Amniotic epithelial cell (primary cell): ENCODE results near the gene DENND1B.
"Not testable (repeated sequence)": the region's sequence is repeated elsewhere in the genome, so short reads cannot be mapped to it uniquely, and the experiment has no call there.

Experiments
- DNase-seq: peaks from one replicate; pipeline ENCODE4 v3.0.0-alpha.2; 2010; ENCODE audit warnings: low read depth

Gene DENND1B

DNA sequence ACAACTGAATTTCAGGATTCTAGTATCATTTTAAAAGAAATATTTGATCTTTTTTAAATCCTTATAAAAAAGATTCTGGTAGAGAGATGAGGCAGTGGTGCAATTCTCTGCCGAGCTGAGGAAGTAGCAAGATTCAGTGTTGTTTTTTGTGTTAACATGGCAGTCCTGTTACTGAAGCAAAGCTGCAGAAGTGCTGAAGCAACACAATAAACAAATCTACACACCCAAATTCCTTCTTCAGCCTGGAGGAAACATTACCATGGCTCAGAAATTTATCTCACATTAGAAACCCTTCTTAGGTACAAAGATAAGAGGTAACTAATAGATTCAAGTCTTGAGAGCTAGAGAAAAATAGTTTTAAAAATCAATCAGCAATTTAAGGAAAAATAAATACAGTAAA is 216.0 kb downstream of the DENND1B start:
- peak; percentile 21 for DNase-seq

DNA sequence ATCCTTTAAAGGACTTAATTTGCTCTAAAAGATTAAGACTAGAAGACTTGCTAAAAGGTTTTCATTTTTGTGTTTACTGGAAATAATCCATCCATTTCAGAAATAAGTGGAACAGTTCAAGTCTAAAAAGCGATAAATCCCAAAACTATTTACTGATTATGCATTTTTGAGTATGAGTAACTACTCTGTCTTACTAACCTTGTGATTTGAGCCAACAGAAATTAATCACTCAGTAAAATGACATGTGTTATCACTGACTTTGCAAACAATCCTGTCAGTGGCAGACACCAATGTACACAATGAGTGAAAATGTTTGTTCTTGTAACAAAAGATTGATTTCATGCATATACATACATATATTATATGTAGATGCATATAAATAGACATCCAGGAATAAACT is 218.0 kb downstream of the DENND1B start:
- DNase-seq = peak; percentile 70

DNA sequence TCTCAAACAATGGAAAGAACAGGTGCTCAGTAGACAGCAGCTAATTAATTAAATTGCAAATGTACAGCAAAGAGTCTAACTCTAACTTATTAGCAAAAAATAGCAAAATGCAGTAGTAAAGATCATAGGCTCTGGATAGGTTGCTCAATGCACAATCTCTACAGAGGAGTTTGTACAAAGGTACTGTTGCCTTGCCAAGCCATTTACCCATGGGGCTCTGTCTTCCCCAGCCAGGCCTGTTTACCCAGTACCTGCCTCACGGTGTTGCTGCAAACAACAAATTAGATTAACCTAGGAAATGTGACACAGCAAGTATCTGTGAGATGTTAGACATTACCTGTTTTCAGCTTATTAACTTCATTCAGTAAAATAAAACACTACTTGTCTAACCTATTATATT is 222.0 kb downstream of the DENND1B start:
- DNase-seq = no peak

DNA sequence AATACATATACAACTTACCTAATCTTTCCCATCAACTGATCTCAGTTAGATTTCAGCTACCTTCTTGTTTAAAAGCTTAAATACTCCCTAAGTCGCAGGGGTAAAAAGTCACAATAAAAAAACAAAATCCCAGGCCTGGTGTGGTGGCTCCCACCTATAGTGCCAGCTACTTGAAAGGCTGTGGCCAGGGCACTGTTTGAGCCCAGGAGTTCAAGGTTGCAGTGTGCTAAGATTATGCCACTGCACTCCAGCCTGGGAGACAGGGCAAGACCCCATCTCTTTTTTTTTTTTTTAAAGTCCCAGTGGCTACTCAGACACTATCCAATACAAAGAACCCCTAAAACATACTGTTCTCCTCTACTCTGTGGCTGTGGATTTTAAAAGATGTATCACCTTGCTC is 228.3 kb downstream of the DENND1B start:
- DNase-seq = no peak

DNA sequence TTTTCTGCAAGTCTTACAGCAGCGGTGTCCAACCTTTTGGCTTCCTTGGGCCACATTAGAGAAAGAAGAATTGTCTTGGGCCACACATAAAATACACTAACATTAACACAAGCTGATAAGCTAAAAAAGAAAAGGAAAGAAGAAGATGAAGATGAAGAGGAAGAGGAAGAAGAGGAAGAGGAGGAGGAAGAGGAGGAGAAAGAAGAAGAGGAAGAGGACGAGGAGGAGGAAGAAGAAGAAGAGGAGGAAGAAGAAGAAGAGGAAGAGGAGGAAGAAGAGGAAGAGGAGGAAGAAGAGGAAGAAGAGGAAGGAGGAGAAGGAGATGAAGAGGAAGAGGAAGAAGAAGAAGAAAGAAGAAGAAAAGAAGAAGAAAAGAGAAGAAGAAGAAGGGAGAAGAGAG is 230.7 kb downstream of the DENND1B start:
- no peak for DNase-seq

DNA sequence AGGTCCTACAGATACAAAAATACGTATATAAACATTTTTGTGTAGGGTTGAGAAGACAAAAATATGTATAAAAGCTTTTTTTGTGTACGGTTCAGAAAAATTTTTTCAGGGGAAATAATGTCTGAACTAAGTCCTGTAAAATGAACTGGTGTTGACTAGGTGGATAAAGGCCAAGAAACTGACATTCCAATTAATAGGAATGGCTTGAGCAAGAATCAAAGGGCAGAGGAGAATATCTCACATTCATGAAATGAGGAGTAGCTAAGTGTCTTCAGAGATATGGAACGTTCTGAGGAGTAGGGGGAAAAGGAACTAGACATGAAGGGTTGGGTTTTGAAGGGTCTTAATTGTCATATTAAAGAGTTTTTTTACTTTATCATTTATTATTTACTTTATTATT is 231.2 kb downstream of the DENND1B start:
- DNase-seq = no peak

DNA sequence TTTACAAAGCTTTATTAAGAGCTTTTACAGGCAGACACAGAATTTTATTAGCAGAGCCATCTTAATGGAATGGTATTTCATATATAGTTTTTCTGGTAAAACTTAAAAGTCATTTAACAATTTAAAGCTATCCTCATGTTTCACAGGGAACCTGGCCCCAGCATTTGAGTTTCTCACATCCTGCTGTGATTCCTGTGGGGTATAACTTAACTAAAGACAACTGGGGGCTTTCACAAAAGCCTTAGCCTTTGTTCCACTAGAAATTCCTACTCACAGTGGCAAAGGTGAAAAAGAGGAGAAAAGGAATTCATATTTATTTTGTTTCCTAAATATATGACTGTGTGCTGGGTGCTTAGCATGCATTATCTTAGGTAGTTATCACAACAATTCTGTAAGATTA is 233.9 kb downstream of the DENND1B start:
- DNase-seq = no peak

DNA sequence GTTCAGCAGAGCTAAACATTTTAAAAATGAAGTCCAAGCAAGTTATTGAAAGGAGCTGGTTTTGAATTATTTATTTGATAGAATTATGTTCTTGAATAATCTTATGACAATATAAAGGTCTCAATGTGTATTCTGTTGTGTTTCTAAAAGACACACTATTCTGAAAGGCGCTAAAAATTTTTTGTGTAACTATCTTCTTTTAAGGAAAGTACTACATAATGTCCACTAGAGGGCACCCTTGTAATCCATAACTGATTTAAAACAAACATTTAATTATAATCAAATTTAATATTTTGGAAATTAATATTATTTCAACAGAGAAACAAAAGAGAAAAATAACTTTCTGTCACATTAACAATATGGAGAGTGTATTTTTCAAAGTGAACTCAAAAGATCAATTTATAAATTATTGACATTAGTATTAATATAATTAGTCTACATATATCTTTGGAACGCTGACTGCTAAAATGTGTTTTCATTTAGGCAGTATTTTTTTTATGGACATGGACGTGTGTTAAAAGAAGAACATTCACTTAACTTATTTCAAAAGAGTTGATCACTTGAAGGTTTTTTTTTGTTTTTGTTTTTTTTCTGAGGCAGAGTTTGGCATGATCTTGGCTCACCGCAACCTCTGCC is 248.4 kb downstream of the DENND1B start:
- peak; percentile 29 for DNase-seq

DNA sequence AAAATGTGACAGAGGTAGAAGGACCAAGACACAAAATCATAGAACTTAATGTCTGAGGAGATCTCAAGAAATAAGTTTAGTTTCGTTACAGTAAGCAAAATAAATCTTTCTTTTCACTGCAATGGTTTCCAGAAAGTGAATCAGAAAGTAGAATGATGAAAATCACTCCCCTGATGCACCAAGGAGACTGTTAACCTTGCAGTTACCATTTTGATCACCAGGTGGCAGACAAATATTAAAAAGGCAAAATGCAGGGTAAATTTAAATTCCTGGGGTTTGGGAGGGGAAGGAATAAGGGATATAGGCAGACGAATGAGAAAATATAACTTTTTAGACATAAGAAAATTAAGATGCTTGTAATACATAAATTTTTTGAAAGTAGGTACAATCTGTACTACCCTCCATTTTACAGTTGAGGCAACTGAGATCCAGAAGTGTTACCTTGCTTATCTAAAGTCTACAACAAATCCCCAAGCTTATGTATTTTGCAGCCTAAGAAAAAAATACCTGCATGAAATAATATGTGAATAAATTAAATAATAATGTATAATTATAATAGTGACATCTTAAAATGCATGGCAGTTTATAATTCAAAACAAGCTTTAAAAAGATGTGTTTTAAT is 254.1 kb downstream of the DENND1B start:
- peak; percentile 39 for DNase-seq

DNA sequence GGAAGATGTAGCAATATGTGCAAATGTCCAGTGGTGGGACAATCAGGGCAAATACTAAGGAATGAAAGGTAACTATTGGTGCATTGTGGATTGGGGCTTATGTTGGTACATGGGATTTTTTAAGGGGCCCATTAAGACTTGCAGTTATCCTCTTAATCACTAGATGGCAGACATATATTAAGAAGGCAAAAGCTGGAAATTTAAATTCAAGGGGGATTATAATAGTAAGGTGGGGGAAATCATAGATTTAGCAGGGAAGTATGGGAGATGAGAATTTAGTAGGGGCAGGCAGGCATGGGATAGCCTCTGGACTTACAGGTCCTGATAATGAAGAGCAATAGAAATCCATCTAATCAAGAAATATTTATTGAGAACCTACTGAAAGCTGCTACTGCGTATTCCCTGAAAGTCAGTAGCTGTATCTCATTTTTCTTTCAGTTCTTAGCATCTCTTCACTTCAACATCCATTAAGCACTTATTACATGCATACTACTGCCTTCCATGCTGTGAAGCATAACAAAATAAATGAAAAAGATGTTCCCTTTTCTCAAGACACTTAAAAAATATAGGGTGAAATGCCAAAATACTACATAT is 255.4 kb downstream of the DENND1B start:
- peak; percentile 13 for DNase-seq

DNA sequence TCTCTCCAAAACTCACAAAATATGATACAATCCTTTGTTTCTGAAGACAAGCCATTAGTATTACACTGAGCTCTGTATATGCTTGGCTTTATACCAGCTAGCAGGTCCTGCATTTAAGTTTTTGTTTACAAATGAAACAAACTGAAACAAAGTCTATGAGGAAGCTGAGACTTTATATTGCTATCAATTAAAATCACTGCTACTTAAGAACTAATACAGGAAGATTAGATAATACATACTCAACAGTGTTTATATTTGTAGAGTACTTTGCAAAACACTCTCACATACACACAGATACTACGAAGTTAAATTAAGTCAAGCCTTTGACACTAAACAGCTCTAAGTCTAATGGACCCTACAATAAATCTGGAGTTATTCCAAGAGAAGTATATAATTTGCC is 259.9 kb downstream of the DENND1B start:
- no peak for DNase-seq

DNA sequence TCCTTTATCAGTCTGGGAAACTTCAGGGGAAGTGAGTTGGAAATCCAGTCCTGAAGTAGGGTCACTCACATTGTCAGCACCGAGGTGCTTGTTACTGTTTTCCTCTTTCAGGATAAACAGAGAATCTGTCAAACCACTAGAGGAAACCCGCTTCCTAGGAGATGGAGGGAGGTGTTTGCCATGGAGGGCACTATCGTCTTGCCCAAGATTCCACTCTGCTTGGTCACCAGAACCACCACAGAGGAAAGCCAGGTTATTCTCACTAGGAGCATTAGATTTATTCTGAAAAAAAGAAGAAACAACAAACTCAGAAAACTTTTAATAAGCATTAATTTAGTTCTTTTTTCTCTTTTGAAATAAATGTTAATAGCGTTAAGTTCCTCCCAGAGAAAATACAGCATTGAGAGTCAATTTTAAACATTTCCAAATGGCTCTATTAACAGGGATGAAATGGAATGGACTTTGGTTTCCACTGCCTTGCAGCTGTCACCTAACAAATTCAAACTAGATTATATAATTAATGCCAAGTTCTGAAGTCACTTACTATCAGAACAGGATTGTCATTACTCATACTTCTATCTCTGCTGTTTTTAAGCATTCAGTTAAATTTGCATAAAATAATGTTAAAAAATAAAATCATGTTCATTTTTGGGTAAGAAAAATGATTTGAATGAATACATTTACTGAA is 264.4 kb downstream of the DENND1B start:
- DNase-seq = no peak

DNA sequence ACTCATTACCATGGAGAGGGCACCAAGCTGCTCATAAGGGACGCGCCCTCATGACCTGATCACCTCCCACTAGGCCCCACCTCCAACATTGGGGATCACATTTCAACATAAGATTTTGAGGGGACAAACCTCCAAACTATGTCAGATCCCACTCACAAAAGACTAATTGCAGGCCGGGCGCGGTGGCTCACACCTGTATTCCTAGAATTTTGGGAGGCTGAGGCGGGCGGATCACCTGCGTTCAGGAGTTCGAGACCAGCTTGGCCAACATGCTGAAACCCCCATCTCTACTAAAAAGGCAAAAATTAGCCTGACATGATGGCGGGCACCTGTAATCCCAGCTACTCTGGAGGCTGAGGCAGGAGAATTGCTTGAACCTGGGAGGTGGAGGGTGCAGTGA is 278.6 kb downstream of the DENND1B start:
- no peak for DNase-seq

DNA sequence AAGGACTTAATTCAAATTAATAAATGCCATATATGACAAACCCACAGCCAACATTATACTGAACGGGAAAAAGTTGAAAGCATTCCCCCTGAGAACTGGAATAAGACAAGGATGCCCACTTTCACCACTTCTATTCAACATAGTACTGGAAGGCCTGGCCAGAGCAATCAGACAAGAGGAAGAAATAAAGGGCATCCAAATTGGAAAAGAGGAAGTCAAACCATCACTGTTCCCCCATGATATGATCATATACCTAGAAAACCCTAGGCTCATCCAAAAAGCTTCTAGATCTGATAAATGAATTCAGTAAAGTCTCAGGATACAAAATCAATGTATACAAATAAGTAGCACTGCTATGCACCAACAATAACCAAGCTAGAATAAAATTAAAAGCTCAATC is 283.8 kb downstream of the DENND1B start:
- DNase-seq = not testable (repeated sequence)

DNA sequence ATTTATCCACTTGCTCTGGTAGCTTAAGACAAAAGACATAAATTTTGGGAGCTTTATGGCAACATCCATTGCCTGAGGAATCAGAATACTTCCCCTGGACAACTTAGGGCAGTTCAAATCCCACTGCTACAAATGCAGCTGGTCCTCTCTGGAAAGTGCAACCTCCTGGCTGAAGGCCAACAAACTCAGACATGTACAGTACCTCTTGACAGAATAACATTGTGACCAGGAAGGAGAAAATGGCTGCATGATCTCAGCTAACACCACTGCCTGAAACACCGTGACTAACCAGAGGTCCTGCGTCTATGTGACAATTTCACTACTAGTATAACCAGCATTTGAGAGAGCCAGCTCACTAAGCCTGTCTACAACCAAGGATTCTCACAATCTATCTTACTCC is 288.3 kb downstream of the DENND1B start:
- peak; percentile 5 for DNase-seq

DNA sequence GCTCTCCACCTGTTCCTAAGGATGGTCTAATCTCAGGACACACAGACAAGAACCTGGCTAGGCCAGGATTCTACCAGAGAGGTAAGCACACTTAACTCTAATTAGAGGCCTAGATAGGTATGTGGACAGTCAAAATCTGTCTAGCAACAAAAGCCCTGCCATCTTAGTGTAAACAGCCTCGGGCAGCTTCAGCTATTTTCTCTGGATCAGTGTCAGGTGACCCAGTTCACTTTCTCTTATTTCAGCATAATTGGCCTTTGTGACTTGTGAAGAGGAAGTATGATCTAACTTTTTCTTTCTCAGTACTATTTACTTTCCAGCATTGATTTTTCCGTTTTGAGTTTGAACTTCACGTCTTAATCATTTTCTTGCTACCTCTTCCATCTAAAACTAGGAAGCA is 289.5 kb downstream of the DENND1B start:
- no peak for DNase-seq

DNA sequence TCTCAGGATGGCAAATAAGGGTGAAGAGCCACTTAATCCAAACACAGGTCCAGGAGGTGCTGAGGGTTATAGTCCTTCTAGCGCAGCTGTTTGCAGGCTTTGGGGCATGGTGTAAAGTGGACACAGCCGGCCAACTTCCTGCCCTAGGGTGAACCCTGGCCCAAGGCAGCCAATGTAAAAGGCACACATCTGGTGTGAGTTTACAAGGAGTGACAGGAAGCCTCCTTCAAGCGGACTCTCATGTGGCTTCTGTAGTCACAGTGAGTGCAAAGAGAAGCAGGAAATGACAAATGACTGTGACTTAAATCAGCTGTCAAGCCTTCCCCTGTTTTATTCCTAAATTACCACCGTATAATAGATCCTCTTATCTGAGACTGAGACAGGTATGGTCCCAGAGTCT is 294.2 kb downstream of the DENND1B start:
- DNase-seq = no peak

DNA sequence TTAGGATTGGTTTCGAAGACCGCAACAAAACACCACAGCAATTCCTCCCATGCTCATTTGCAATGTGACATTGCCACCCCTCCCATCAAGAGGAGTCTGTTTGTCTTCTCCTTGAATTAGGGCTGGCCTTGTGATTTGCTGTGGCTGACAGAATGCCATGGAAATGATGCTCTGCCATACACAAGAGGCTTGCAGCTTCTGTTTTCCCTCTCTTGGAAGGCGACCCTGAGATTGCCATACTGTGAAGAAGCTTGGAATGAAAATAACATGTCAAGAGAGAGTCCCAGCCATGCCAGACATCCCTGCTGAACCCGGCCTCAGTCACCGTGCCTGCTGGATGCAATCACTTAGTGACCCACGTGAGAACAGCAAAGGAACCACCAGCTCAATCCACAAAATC is 294.8 kb downstream of the DENND1B start:
- no peak for DNase-seq

DNA sequence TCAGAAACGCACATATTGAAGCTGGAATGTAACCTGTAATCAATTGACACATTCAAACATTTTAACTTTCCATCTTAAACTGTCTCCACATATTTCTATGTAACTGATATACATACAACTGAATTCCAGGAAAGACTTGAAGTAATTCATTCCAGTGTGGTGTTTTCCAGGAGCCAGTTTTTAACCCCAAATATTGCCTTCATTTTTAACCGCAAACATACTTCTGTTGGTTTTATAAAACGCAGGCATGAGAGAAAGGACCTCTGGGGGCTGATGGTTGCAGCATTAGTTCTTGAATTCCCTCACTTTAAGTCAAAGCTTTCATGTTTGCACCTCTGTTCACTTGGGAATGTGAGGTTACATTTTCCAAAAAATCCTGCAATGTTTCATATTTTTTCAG is 303.1 kb downstream of the DENND1B start:
- no peak for DNase-seq

DNA sequence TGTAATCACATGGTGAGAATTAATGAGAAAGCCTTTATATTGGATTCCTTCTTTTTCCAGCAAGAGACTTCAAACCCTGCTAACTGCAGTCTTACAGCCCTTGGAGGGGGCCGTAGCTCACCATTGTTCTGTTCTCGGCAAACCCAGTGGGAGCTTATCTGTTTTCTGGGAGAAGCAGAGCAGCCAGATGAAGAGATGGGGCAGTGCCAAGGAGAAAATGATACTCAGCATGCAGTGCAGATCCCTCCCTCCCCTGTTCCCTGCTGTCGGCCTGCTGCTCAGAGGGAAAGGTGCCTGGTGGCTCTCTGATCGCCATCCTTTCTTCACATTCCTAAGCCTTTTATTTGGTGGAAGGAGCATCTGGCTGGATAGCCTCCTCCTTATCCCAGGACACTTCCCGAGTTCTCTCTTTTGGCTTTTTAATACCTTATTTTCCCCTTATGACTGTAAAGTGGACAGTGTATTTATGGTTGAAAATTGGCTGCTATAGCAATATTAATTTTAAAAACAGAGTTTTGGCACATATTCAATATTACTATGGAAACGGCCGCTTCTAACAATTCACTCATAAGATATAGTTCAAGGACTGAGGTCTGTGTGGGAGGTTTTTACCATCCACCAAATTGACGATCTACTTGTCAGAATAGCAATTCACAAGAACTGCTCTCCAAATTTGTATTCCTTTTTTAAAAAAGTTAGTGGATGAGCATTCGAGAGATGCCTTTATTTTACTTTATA is 303.9 kb downstream of the DENND1B start:
- DNase-seq = peak; percentile 2

DNA sequence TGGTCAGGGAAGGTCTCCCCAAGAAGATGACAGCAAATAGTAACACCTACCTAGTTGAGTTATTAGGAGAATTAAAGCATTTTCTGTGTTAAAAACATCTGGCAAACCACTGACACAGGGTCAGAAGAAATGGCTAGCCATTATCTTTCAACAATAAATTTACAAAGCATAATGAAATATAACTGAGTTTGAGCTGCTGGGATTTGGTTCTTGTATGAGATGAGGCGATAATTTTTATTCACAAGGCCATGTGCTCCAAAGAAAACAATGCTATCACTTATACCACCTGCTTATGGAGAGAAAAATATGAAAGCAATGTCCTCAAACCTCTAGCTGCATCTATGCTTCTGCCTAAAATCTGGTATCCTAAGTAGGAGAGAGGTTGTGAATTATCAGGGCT is 304.9 kb downstream of the DENND1B start:
- no peak for DNase-seq

DNA sequence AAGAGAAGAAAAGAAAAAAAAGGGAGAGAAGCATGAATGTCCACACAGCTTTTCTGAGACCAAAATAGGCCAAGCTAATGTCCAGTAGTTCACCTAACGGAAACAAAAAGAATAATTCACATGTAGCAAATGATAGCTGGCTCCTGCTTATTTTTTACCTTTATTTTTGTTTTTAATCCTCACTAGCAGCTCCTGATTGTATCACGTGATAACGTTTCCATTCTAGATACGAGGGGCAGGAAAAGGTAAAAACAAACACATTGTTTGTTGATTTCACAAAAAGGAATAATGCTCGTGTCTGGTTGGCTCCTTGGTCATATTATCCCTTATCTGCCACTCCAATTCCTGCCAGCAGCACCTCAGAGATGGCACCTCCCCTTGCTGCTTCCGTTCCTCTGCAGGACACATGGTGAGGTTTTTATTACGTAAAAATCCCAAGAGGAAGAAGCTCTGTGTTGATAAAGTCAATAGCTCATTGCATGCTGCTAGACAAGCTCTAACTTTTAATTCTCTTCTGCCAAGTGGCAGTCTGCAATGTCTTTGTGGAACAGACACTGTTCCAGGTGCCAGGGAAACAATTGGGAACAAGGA is 305.6 kb downstream of the DENND1B start:
- no peak for DNase-seq
